ELR (cell line): ENCODE data around the gene HOXA13.

Source experiments
- DNase-seq: peaks from one replicate; pipeline ENCODE4 v3.0.0-alpha.2; 2015; ENCODE audit warnings: low read depth

The HOXA13 gene

GRCh38 chr7:27170426-27171324, 29.2 kb downstream of the HOXA13 start:
- peak; percentile 34 for DNase-seq

GRCh38 chr7:27169658-27170425, 30.0 kb downstream of the HOXA13 start:
- peak; percentile 91 for DNase-seq

DNA sequence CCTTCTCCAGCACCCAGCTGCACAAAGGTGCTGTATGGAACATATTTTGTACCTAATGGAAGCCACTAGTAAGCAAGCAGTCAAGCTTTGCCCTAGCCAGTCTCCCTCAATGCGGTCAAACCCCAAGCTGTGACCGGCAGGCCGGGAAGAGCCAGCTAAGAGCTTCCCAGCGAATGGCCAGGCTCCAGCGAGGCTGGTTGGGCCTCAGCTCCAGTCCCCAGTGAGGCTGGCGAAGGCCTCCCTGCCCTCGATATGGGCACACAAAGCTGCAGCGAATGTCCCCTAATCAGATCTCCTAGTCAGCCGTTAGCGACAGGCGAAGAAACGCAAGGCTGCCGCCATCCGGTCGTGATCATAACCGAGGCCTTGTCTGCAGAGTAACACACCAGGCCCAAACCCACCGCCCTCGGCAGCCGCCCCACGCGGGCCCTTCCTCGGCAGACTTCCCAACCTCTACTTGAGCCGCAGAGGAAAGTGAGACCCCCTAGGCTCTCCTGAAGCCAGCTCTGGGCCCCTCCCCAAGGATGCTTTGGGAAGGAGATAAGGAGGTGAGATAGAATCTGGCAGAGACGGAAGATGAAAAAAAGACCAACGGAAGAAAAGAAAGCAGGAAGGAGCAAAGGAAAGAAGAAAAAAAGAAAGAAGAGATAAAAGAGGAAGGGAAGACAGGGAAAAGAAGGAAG, 31.5 kb downstream of the HOXA13 start:
- peak; percentile 81 for DNase-seq

- DNase-seq = peak; percentile 84
These were observed 32.0 kb downstream of the HOXA13 start for GRCh38 chr7:27167916-27168264.

DNA sequence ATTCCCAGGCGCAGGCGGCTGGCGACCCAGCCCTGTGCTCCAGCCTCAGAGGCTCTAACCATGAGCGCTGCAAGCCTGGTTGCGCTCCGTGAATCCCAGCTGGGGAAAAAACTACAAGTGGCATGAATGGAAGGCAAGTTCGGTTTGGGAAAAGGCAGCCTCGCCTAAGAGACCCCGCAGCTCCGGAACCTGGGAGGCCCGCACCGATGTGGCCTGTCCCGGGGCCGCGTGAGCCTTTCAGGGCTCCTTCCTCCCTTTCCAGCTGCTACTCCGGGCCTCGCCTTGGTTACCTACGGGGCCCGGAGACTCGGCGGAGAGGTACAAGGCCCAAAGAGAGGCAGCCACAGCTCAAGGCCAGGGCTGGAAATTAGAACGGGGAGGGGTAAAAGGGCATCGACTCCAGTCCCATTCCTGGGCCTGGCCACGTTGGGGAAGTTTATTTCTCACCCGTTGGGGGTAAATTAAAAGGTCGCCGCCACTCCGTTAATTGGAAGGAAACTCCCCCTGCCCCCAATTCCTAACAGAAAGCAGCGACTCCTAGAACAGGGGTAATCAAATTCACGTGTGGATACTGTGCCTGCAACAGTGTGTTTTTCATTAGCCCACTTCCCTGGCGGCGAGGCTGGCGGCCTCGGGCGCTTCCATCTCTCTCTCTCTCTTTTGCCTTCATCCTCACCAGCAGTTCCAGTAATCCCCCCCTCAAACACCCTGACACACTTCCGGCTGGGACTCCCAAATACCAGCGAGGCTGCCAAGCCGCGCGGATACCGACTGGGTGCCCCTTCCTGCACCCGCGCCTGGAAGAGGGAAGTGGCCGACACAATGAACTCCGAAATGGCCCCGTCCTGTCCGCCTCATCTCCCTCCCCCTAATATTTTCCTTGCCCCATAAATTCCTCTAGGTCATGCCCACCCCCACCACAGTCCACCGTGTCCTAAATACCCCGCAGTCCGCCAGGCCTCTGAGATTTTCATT, 33.1 kb downstream of the HOXA13 start:
- peak; percentile 89 for DNase-seq

DNA sequence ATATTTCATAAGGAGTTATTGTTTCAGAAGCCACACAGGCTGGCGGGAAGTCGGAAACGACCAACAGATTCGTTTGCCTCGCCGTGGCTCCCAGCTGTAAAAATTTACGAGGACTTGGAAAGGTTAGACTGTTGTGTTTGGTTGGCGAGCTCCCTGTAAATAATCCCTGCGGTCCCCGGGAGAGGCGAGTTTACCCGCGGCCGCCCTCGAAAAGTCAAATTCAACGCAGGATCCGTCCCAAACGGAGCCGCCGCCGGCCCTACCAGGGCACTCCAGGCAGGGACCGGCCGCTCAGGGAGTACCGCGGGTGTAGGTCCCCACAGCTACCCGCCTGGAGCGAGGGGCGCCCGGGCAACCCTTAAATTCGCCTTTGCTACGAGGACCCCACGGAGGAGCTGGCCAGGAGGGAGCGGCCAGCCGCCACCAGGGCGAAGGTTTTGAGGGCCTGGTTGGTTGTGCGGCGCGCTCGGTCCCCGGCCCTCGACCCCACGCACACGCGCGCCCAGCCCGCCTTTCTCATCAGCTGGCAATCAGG, 33.8 kb downstream of the HOXA13 start:
- DNase-seq = peak; percentile 57

DNA sequence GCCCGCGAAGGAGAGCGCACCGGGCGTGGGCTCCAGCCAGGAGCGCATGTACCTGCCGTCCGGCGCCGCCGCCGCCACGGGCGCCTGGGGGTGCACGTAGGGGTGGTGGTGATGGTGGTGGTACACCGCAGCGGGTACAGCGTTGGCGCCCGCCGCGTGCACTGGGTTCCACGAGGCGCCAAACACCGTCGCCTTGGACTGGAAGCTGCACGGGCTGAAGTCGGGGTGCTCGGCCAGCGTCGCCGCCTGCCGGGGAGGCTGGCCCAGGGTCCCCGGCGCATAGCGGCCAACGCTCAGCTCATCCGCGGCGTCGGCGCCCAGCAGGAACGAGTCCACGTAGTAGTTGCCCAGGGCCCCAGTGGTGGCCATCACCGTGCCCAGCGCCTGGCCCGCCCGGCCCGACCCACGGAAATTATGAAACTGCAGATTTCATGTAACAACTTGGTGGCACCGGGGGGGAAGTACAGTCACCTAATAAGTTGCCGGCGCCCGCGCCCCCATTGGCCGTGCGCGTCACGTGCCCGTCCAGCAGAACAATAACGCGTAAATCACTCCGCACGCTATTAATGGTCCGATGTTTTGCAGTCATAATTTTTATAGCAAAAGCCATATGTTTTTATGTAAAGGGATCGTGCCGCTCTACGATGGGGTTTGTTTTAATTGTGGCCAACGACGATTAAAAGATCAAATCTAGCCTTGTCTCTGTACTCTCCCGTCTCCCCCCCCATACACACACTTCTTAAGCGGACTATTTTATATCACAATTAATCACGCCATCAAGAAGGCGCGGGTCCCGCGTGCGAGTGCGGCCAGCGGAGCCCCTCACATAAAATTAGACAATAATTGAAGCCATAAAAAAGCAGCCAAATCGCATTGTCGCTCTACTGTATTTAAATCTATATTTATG, 34.5 kb downstream of the HOXA13 start, which contains the start of gene HOXA9:
TSS of gene HOXA9 (minus strand) at position 449 of the 907 bp plus-strand sequence. CDS start at position 369, 80 bp downstream.
- DNase-seq = peak; percentile 73

- DNase-seq = no peak
These were observed 35.4 kb downstream of the HOXA13 start for GRCh38 chr7:27164367-27165088.

DNA sequence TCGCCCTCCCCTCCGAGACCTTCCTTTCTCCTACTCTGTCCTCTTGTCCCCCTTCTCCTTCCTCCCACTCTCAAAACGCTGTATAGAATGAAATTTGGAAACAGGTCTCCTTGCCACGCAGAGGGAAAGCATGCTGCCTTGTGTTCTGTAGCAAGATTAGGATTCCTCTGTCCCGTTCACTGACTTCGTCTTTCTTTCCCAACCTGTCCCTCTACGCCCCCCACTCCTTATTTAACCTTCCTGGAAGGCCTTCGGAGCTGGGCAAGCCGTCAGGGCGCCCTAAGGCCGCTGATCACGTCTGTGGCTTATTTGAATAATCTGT, 35.9 kb downstream of the HOXA13 start:
- no peak for DNase-seq

DNA sequence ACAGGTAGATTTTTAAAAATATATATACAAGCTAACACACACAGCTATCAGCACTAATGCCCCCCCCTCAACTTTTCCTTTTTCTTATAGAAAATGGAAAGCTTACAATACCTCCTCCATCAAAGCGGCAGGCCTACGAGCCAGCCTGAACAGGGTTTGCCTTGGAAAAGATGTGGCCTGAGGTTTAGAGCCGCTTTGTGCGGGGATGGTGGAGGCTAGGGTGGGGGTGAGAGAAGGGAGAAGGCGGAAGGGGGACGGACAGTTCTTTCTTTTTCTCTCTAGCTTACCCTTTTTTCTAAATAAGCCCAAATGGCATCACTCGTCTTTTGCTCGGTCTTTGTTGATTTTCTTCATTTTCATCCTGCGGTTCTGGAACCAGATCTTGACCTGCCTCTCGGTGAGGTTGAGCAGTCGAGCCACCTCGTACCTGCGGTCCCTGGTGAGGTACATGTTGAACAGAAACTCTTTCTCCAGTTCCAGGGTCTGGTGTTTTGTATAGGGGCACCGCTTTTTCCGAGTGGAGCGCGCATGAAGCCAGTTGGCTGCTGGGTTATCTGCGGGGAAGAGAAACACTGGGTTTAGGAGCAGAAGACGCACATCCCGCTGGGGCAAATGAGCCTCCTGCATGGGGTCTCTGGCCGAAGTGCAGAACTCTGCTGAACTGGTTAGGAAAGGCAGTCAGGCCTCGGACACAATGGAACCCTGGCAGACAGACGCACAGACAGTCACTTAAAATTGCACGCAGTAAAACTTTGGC, 36.4 kb downstream of the HOXA13 start:
- no peak for DNase-seq

DNA sequence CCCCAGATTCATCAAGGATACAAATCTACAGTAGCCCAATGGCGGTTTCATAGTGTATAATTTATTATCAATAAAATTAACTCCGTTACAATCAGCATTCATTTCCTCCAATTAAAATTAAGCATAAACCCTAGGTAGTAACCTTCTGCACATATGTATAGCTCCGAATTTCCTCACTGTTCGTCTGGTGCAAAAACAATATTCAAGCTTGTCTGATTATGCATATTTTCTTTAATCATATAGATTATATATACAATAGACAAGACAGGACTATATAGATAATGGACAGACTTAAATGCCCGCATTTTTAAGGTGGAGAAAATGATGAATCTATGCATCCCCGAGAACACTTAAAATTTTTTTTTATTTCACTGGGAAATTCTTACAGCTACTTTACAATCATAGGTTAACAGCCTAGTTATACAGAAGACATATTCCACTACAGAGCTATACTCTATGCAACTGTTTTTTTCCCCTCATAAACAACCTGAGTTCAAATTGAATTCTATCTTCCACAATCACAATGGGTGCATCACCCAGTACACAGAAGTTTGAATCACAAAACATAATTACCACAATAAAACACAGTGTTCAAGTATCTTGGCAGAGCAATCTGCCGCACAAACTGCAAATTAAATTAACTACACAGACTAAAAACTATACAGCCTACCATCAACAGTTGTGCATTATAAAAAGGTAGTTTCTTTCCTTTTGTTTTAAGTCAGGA, 37.2 kb downstream of the HOXA13 start:
- DNase-seq = no peak

GRCh38 chr7:27161721-27162560, 38.0 kb downstream of the HOXA13 start:
- no peak for DNase-seq

DNA sequence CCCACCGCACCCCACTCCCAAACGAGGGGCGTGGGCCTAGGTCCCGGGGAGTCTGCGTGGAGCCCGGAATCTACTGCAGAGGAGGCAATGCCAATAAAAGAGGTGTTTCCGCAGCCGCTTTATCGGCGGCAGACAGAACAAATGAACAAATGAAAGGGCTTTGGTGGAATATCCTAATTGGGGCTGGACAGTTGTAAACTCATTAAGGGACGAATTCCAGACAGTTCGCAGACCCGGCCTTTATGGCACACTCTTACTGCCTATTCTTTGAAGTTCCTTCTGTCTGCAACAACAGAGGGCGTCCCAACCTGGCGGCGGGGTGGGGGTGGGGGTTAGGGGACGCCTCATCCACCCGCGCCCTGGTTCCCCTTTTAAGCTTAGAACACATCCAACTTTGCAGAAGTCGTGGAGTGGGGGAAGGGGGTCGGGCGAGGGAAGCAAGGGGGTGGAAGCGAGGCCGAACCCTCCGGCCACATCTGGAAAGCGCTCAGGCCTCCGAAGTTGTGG, 38.6 kb downstream of the HOXA13 start:
- no peak for DNase-seq

- DNase-seq = peak; percentile 90
These were observed 39.2 kb downstream of the HOXA13 start for GRCh38 chr7:27160546-27161213.

DNA sequence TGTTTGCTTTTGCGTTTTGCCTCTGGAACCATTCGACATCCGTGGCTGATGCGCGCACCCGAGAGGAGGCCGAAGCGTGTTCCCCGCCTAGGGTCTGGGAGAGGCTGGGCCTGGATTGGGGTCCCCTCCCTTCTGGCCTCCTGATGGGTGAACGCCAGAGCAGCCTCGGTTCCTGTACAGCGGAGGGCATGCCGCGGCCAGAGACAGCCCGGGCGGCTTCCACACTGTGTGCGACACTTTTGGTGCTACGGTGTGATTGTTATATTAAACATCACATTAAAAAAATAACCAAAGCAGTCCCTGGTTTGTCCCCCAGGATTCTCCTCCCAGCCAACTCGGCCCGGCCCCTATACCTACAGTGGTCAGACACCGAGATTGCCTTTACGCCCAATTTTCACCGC, 39.7 kb downstream of the HOXA13 start:
- DNase-seq = no peak
